ENCODE measurements around the gene CHD9NB. TPM values are rescaled to one million over a fixed set of nuclear protein-coding genes. Genes with fewer than 3 reads are reported as not detected.

CHD9NB gene
- polyA plus RNA-seq, 3 donors, result not detected

GRCh38 chr16:53036066-53036465 is 16.6 kb downstream of the CHD9NB start:
- Histone ChIP-seq H3K79me2 (ENCODE audit: insufficient read depth, low read length) (no peaks in the 10 kb centered on the region), H3K27ac (ENCODE audit: low read depth in 1 of 2, low read length in 2 of 2) (no peak overlapping the region), H3K27me3 (ENCODE audit: control insufficient read depth in 2 of 2, insufficient read depth in 2 of 2, low read length in 2 of 2) (no peaks in the 10 kb centered on the region), H4K20me1 (ENCODE audit: insufficient read depth, low read length) (no peaks in the 10 kb centered on the region), H3K4me1 (ENCODE audit: control insufficient read depth in 1 of 2, insufficient read depth in 2 of 2, low read length in 2 of 2) (no peaks in the 10 kb centered on the region), H2AFZ (ENCODE audit: insufficient read depth, low read depth, low read length, poor library complexity, severe bottlenecking) (no peak overlapping the region), H3K9ac (ENCODE audit: insufficient read depth, low read length, poor library complexity, severe bottlenecking) (no peak overlapping the region), H3K36me3 (replicated peaks in 1 of 2; ENCODE audit: control insufficient read depth in 1 of 2, insufficient read depth in 2 of 2, low read length in 2 of 2) (no peaks in the 10 kb centered on the region), H3K4me2 (replicated peaks; ENCODE audit: extremely low read depth, low read length, poor library complexity, severe bottlenecking) (no peak overlapping the region), H3K4me3 (replicated peaks in 1 of 3; ENCODE audit: low read depth in 2 of 3, low read length in 3 of 3) (no peak overlapping the region), H3K9me3 (replicated peaks in 1 of 2; ENCODE audit: control insufficient read depth in 1 of 2, insufficient read depth in 1 of 2, low read length in 2 of 2) (no peaks in the 10 kb centered on the region)
- intact Hi-C loops (cut with micrococcal nuclease), result no loop called here
- Mint-ChIP-seq H3K36me3 (no peaks in the 10 kb centered on the region), H3K27ac (no peak overlapping the region), H3K9me3 (peaks cover 0 to 8% (median 5%) of the 10 kb centered on the region in 7 donors), H3K4me1 (peaks cover 6% of the 10 kb centered on the region), H3K4me3 (no peak overlapping the region), H3K27me3 (ENCODE audit: low read depth in 3 of 3) (peaks cover 4 to 6% (median 4%) of the 10 kb centered on the region in 3 donors)
- TF ChIP-seq CTCF (IDR thresholded peaks at IDR 0.05), result no peak
- 92% methylated on average over 2 of the region's 6 CpGs for WGBS (ENCODE audit: insufficient coverage)
- DNase-seq, result no peak

GRCh38 chr16:53035176-53035942 is 17.3 kb downstream of the CHD9NB start:
- Histone ChIP-seq H3K4me3 (replicated peaks in 1 of 3; ENCODE audit: low read depth in 2 of 3, low read length in 3 of 3) (no peak overlapping the region), H3K79me2 (ENCODE audit: insufficient read depth, low read length) (no peaks in the 10 kb centered on the region), H3K9me3 (replicated peaks in 1 of 2; ENCODE audit: control insufficient read depth in 1 of 2, insufficient read depth in 1 of 2, low read length in 2 of 2) (no peaks in the 10 kb centered on the region), H3K36me3 (replicated peaks in 1 of 2; ENCODE audit: control insufficient read depth in 1 of 2, insufficient read depth in 2 of 2, low read length in 2 of 2) (no peaks in the 10 kb centered on the region), H4K20me1 (ENCODE audit: insufficient read depth, low read length) (no peaks in the 10 kb centered on the region), H2AFZ (ENCODE audit: insufficient read depth, low read depth, low read length, poor library complexity, severe bottlenecking) (no peak overlapping the region), H3K27ac (ENCODE audit: low read depth in 1 of 2, low read length in 2 of 2) (no peak overlapping the region), H3K9ac (ENCODE audit: insufficient read depth, low read length, poor library complexity, severe bottlenecking) (no peak overlapping the region), H3K27me3 (ENCODE audit: control insufficient read depth in 2 of 2, insufficient read depth in 2 of 2, low read length in 2 of 2) (no peaks in the 10 kb centered on the region), H3K4me2 (replicated peaks; ENCODE audit: extremely low read depth, low read length, poor library complexity, severe bottlenecking) (no peak overlapping the region), H3K4me1 (ENCODE audit: control insufficient read depth in 1 of 2, insufficient read depth in 2 of 2, low read length in 2 of 2) (no peaks in the 10 kb centered on the region)
- peaks cover 4 to 6% (median 4%) of the 10 kb centered on the region in 3 donors for H3K27me3 Mint-ChIP-seq (ENCODE audit: low read depth in 3 of 3)
- H3K4me1 Mint-ChIP-seq, result peaks cover 6% of the 10 kb centered on the region
- no peak overlapping the region for H3K4me3 Mint-ChIP-seq
- H3K9me3 Mint-ChIP-seq, result peaks cover 0 to 8% (median 5%) of the 10 kb centered on the region in 7 donors
- peak overlapping the region in 1 of 7 donors; percentile 1 for H3K27ac Mint-ChIP-seq
- TF ChIP-seq CTCF (IDR thresholded peaks at IDR 0.05), result no peak
- 88% methylated on average over 1 of the region's 3 CpGs for WGBS (ENCODE audit: insufficient coverage)
- no peaks in the 10 kb centered on the region for H3K36me3 Mint-ChIP-seq
- no peak for DNase-seq
- intact Hi-C loops (cut with micrococcal nuclease), result no loop called here
